T-helper 2 cell treated with Interferon-gamma antibody and Interleukin-4, amounts not matched to agents 5 μg/mL and 100 μg/mL, for 36 hours (primary cell): ENCODE data around the gene C1orf198.

Source experiments
- DNase-seq: peaks from one replicate; pipeline ENCODE4 v3.0.0; 2021; ENCODE audit warnings: low spot score
- H3K27ac Mint-ChIP-seq: one replicate; pipeline ENCODE4 v1.8.0; 2021; ENCODE audit warnings: mild to moderate bottlenecking, mixed read lengths
- H3K27me3 Mint-ChIP-seq: one replicate; pipeline ENCODE4 v1.8.0; 2021; ENCODE audit warnings: low read depth, mixed read lengths
- H3K36me3 Mint-ChIP-seq: one replicate; pipeline ENCODE4 v1.8.0; 2021; ENCODE audit warnings: low read depth, mixed read lengths
- H3K4me1 Mint-ChIP-seq: one replicate; pipeline ENCODE4 v1.8.0; 2021; ENCODE audit warnings: low read depth, mixed read lengths
- H3K4me3 Mint-ChIP-seq: one replicate; pipeline ENCODE4 v1.8.0; 2022; ENCODE audit warnings: mild to moderate bottlenecking, moderate library complexity, mixed read lengths
- H3K9me3 Mint-ChIP-seq: one replicate; pipeline ENCODE4 v1.8.0; 2021; ENCODE audit warnings: mixed read lengths

C1orf198 gene

DNA sequence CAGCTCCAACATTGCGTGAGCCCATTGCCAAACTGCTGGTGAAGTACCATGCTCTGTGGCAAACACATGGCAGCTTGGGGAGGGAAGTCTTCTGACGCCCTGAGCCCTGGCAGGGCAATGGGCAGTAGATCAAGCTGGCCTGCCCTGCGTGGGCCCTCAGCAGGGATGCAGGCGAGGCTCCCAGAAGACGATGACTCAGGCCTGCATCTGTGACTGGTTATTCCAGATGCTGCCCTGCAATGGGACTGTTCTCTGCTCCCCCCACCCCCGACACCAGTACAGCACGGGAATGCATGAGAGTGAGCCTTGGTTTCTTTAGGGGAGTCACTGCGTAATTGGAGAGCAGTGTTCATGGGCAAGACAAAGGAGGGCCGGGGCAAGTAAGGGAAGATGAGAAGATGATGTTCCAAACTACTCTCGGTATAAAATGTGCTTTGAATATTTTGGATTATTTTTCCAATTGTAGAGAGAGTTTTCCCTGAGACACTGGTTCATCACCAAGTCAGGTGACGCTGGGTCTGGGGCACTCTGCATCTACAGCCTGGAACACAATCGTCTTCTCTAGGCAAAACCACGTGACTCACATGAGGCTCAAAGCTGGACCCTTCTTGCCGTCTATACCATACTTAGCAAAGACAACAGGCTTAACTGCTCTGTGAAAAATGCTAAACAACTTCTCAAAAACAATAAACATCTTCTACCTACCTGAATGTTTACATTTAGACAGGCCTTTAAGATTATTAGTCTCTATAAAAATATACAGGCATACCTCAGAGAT is 9.0 kb upstream of the C1orf198 start:
- Mint-ChIP-seq H3K27me3 (peaks cover 36% of the 10 kb centered on the region), H3K4me3 (no peak overlapping the region), H3K27ac (no peak overlapping the region), H3K9me3 (no peaks in the 10 kb centered on the region), H3K36me3 (no peaks in the 10 kb centered on the region), H3K4me1 (no peaks in the 10 kb centered on the region)
- DNase-seq = no peak

DNA sequence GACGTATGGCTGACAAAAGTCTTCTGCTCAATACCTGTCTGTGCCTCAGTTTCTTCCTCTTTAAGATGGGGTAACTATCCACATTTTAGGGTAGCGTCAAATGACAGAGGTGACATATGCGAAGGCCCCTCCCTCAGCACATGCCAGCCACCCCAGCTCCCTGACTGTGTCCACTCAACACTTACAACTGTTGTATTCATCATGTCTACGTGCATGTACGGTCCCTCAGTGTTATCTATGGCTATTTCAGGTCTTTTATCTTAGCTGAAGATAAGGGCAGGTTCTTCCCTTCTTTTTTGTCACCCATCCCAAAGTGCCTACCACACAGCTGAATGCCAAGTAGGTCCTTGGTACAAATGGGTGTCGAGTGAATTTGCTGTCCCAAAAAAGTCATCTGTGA is 8.3 kb upstream of the C1orf198 start:
- Mint-ChIP-seq H3K27ac (no peak overlapping the region), H3K4me1 (no peaks in the 10 kb centered on the region), H3K27me3 (peaks cover 38% of the 10 kb centered on the region), H3K36me3 (no peaks in the 10 kb centered on the region), H3K4me3 (no peak overlapping the region), H3K9me3 (no peaks in the 10 kb centered on the region)
- no peak for DNase-seq

DNA sequence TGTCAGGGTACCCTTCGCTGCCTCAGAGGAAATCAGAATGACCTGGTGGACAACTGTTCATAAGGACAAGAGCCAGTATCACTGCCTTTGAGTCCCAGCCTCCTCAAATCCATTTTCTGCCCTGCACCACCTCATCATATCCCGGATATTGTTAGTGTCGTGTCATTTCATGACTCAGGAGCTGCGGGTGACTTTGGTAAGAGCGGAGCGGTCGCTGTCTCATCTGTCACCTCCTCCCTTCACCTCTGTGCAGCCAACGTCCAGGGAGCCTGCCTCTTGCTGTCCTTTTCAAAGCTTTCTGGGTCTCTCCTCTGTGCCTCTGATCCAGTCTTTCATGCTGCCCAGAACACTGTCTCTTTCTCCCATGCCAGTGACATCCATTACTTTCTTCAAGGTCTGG is 7.0 kb upstream of the C1orf198 start:
- Mint-ChIP-seq H3K4me1 (no peaks in the 10 kb centered on the region), H3K36me3 (no peaks in the 10 kb centered on the region), H3K27me3 (peaks cover 37% of the 10 kb centered on the region), H3K4me3 (no peak overlapping the region), H3K27ac (no peak overlapping the region), H3K9me3 (no peaks in the 10 kb centered on the region)
- DNase-seq = no peak

DNA sequence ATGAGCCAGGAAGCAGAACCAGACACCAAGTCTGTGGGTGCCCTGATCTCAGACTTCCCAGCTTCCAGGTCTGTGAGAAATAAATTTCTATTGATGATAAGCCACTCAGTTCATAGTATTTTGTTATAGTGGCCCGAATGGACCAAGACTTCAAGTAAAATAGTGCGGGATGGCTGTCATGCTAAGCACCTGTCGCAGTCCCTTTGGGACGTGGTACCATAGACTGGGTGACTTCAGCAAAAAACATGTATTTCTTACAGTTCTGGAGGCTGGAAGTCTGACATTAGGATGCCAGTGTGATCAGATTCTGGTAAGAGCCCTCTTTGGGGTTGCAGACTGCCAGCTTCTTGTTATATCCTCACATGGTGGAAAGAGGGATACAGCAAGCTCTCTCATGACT is 2.6 kb upstream of the C1orf198 start:
- Mint-ChIP-seq H3K36me3 (no peaks in the 10 kb centered on the region), H3K27ac (no peak overlapping the region), H3K9me3 (no peaks in the 10 kb centered on the region), H3K27me3 (peaks cover 45% of the 10 kb centered on the region), H3K4me3 (no peak overlapping the region), H3K4me1 (peaks cover 2% of the 10 kb centered on the region)
- no peak for DNase-seq

DNA sequence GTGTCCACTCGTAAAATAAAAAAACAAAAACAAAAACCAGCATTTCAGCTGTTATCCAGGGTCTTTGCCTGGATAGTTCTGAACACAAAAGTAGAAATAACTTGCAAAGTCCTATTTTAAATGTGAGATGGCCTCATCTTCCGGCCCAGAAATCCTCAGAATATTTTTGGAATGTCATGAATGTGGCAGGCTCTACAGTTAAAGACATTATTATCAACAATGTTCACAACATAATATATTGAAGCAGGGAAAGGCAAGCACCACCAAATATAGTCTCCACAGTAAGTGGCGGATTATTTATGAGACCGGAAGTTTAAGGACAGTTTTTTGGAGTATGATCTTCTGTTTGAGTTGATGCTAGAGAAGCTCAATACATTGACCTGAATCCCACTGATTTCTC is 1.2 kb upstream of the C1orf198 start:
- peaks cover 2% of the 10 kb centered on the region for H3K4me1 Mint-ChIP-seq
- no peak for DNase-seq
- H3K36me3 Mint-ChIP-seq = no peaks in the 10 kb centered on the region
- H3K27ac Mint-ChIP-seq = no peak overlapping the region
- H3K9me3 Mint-ChIP-seq = no peaks in the 10 kb centered on the region
- peaks cover 45% of the 10 kb centered on the region for H3K27me3 Mint-ChIP-seq
- peak overlapping the region; percentile 39 for H3K4me3 Mint-ChIP-seq

DNA sequence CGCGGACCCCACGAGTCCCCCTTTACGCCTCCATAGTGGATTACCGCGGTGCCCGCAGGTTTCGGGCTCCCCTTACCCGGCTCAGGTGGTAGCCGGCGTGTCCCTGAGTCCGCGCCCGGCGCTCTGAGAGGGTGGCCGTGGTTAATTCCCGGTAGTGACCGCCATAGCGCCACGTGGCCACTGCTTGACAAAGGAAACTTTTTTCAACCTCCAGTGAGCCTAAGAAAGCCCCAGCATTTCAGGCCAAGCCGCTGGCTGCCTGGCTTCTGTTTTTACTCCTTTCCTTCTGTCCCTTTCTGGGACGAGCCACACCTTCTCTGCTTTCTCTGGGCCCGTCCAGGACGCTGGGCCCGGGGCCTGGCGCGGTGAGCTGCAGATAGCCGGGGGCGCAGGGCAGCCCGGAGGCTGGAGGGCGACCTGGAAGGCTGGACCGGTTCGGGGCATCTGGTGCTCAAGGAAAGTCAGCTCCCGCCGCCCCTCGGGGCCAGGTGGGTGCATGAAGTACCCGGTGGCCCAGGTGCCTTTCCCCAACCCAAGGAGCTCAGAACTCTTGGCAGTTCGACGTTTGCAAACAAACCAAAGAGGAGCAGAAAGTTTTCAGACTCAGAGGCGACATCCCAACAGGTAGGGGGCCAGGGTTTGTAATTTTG is 540 bp upstream of the C1orf198 start:
- no peaks in the 10 kb centered on the region for H3K9me3 Mint-ChIP-seq
- H3K27me3 Mint-ChIP-seq = peaks cover 42% of the 10 kb centered on the region
- DNase-seq = no peak
- no peak overlapping the region for H3K27ac Mint-ChIP-seq
- peaks cover 2% of the 10 kb centered on the region for H3K4me1 Mint-ChIP-seq
- no peaks in the 10 kb centered on the region for H3K36me3 Mint-ChIP-seq
- peak overlapping the region; percentile 81 for H3K4me3 Mint-ChIP-seq

DNA sequence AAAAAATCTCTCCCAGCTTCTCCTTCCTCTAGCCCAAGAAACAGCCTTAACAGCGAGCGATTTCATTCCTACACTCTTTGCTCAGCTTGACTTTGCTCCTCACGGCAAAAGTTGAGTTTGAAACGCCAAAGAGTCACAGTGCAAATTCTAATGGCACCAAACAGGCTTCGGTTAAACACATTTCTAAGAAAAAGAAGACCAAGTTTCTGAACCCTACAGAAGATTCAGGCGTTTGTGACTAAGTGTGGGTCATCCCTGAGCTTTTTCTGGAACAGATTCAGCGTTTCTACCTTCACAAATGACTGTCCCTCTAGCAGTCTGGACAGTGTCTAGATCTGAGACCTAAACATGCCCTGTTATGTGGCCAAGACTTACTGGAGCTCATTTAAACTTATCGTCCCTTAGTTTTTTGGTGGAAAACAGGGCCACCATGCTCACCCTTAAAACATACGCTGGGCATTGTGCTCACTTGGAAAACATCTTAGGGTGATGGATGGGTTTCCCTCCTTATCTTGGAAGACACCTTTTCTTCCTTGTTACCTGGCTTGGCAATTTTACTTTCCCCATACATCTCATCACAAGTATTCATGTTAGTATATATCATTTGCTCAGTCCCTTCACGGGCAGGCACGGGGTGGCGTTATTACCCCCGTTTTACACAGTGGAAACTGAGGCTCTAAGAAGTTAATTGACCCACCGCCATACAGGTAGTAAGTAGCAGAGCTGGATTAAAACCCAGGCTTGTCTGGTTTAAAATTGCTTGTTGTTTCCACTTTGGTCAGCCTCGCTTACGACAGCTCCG is 1.0 kb downstream of the C1orf198 start:
- DNase-seq = no peak
- Mint-ChIP-seq H3K27ac (no peak overlapping the region), H3K9me3 (no peaks in the 10 kb centered on the region), H3K27me3 (peaks cover 42% of the 10 kb centered on the region), H3K36me3 (no peaks in the 10 kb centered on the region), H3K4me3 (peak overlapping the region; percentile 84), H3K4me1 (peaks cover 10% of the 10 kb centered on the region)

DNA sequence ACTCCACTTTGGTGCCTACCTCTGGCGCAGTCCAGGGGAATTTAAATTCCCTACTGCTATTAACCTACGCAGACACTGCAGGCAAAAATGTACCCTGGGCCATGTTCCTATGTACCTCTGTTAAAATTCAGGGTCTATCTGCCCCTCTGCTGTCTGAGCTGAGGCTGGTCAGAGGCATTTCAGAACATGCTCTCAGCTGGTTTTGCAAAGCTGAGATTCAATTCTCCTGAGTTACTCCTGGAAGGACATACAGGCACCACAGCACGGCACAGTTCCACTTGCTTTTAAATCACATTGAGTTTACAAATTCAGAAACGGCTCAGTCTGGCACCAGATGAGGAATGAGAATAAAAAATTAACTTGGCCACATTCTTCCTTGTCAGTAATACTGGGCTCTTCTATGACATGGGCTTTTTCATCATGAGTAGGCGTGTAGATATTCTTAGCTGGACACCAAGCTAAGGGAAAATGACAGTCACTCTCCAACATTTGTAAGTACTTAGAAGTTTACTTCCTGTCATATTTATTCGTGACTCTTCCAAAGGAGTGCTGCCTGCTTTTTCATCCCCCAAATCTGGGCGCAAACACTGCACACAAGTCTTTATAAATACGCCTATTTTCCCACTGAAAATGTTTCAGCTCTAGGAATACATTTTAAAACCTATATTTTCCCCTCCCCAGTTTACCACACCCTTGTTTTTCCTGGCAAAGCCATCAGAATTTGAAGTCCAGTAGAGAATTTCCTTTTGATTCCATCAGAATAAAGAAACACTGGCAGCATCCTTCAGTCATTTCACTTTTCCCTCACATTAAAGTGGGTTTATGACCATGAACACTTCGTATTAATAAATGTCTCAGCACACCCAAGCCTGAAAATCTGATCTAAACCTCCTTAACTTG is 1.9 kb downstream of the C1orf198 start:
- no peak overlapping the region for H3K4me3 Mint-ChIP-seq
- H3K27ac Mint-ChIP-seq = no peak overlapping the region

DNA sequence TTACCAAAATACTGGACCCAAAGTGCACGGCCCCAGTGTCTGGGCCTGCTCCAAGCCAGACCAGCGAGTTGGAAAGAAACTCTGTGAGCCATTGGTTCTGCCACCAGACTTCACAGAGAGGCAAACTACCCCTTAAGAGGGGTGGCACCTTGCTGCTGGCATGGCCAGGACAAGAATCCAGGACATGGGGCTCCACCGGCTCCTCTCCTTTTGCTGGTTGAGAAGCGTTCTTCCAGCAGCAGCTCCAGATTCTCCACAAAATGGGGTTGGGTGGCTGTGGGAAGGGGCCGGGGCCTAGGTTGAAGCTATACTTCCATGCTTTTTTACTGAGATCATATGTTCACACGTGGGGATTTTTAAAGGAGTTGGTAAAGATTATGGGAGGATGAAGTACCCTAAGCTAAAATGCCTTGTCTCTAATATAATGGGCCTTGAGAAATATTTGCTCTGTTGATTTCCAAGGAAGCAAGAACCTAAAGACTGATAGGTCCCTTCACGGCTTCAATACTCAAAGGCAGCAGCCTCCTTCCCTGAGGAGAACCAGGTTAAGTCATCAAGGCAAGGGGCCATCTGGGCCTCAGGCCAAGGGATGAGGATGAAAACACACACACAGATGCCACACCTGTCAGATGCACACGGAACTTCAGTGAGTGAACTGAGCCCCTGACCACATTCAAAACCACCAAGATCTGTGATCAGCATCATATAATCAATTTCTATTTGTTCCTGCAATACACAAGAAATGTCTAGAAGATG is 3.1 kb downstream of the C1orf198 start:
- Mint-ChIP-seq H3K36me3 (no peaks in the 10 kb centered on the region), H3K27me3 (peaks cover 31% of the 10 kb centered on the region), H3K4me3 (no peak overlapping the region), H3K4me1 (peaks cover 10% of the 10 kb centered on the region), H3K27ac (no peak overlapping the region), H3K9me3 (no peaks in the 10 kb centered on the region)
- DNase-seq = no peak

More for the DNA sequence above, 1.9 kb downstream of the C1orf198 start:
- H3K9me3 Mint-ChIP-seq = no peaks in the 10 kb centered on the region
- peaks cover 39% of the 10 kb centered on the region for H3K27me3 Mint-ChIP-seq
- no peak for DNase-seq
- no peaks in the 10 kb centered on the region for H3K36me3 Mint-ChIP-seq
- H3K4me1 Mint-ChIP-seq = peaks cover 10% of the 10 kb centered on the region

DNA sequence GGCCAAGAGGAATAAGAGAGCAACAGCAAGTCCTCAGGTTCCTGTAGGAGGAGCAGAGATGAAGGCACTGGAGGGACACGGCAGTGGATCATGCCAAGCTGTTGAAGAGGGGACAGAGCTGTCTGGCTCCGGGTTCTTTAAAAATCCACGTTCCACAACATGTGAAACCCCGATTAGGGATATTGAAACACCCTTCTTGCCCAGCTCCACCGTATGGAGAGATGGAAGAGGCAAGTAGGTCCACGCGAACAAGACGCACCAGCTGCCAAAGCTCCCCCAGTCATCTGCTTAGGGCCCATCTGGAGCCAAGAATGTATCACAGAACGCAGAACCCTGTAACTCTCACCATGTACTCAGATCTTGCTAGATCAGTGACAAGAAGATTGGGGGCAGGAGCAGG is 3.9 kb downstream of the C1orf198 start:
- H3K27ac Mint-ChIP-seq = no peak overlapping the region

DNA sequence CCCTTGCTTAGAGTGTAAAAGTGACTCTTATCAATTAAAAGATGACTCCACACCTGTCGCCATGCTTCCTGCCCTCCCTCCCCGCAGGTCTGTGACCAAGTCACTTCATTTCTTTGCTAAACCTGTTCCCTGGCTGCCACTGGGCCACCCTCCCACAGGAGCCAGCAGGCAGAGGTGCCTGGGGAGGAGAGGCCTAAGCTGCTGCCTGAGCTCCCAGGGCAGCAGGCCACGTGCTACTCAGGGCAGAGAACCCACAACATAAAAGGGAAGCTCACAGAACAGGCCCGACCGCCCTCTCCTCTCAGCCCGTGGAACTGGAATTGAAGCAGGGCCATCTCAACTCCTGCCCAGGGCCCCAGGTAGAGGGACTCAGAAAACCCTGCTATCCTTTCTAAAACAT is 4.9 kb downstream of the C1orf198 start:
- Mint-ChIP-seq H3K27me3 (peaks cover 16% of the 10 kb centered on the region), H3K9me3 (no peaks in the 10 kb centered on the region), H3K4me1 (peaks cover 10% of the 10 kb centered on the region), H3K27ac (no peak overlapping the region), H3K4me3 (no peak overlapping the region), H3K36me3 (no peaks in the 10 kb centered on the region)
- no peak for DNase-seq

More for the DNA sequence above, 3.9 kb downstream of the C1orf198 start:
- Mint-ChIP-seq H3K4me1 (peaks cover 10% of the 10 kb centered on the region), H3K27me3 (peaks cover 23% of the 10 kb centered on the region), H3K4me3 (no peak overlapping the region), H3K36me3 (no peaks in the 10 kb centered on the region), H3K9me3 (no peaks in the 10 kb centered on the region)
- DNase-seq = no peak

DNA sequence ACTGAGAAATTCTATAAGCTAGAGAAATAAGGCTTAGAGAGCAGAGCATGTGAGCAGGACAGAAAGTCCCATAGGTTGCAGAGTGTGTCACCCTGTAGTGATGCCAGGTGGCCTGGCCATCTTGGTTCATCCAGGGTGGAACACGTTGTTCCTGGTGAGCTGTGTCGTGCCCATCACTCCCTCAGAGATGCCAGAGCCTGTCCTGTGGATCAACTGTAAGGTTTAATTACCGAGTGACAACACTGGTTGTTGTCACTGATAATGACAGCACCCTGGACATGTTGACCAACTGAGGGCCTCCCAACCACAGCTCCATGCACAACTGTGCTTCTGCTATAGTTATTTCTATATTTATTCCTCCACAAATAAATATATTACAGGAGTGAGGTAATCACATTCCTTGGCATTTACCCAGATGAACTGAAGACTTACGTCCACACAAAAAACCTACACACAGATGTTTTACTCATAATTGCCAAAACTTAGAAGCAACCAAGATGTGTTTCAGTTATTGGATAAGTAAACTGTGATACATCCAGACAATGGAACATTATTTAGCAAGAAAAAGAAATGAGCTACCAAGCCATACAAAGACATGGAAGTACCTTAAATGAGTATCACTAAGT is 6.2 kb downstream of the C1orf198 start:
- no peak for DNase-seq
- H3K9me3 Mint-ChIP-seq = no peaks in the 10 kb centered on the region
- H3K27ac Mint-ChIP-seq = no peak overlapping the region
- peaks cover 10% of the 10 kb centered on the region for H3K27me3 Mint-ChIP-seq
- H3K36me3 Mint-ChIP-seq = no peaks in the 10 kb centered on the region
- peaks cover 7% of the 10 kb centered on the region for H3K4me1 Mint-ChIP-seq
- no peak overlapping the region for H3K4me3 Mint-ChIP-seq
